DMS153 treated with DMSO at 0.1 percent for 48 hours (cell line): ENCODE measurements around the gene SHANK2.
"Not testable (repeated sequence)": the region's sequence is repeated elsewhere in the genome, so short reads cannot be mapped to it uniquely, and the experiment has no call there.

Experiments
- DNase-seq: peaks from one replicate; lab custom pipeline; 2025; ENCODE audit not compliant: unreplicated experiment; lab: John Stamatoyannopoulos, UW

Gene SHANK2

DNA sequence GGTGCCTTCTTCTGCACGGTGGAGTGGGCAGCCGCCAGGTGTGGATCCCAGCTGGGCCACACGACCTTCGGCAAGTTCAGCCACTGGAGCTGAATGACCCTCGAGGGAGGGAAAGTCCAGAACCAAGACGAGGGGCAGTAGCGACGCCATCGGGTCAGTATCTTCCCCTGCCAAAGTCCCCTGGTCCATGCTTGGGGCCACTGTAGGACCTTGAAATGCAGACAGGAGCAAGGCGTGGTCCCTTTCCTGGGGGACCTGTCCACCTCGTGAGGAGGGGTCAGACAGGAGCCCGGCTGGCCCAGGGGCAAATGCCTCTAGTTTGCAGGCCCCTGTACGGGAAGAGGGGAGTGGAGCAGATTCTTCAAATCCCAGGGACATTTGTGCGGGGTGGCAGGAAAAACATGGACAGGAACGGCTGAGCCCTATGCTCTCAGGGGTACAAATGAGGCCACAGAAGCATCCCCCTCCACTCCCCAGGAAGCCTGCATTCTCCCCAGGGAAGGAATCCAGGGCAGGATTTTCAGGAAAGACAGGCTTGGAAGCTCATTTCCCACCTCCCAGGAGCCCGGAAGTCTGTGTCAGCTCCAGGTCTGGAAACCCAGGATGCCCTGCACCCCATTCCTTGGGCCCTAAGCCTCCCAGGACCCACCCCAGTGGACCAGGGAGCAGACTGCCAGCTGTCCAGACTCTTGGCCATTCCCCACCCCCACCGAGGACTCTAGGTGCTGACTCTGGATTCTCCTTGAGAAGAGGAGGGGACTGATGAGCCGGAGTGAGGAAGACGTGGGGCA is 6.6 kb downstream of the SHANK2 start:
- DNase-seq: no peak

DNA sequence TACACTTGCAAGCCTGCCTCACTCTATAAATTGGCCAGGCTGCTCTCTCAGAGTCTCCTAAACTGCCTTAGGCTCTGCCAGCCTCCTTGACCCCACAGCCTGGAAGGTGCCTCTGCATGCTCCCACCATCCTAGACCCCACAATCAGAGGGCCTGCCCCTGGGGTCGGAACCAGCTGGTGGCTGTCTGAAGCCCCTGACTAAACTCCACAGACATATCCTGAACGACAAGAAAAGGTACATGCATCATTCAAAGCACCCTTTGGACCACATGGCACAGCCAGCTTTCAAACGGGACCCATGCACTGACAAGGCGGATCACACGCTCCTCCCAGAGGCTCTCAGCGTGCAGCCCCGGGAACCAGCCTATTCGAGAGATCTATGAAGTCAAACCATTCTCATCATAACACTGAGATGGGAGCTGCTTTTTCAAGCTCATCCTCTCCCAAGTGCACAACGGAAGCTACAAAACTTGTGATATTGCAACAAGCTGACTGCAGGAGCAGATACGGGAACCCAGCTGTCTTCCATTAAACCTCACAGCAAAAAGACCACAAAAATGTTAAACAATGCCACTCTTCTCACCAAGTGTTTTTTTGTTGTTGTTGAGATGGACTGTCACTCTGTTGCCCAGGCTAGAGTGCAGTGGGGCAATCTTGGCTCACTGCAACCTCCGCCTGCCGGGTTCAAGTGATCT is 8.1 kb downstream of the SHANK2 start:
- no peak for DNase-seq

DNA sequence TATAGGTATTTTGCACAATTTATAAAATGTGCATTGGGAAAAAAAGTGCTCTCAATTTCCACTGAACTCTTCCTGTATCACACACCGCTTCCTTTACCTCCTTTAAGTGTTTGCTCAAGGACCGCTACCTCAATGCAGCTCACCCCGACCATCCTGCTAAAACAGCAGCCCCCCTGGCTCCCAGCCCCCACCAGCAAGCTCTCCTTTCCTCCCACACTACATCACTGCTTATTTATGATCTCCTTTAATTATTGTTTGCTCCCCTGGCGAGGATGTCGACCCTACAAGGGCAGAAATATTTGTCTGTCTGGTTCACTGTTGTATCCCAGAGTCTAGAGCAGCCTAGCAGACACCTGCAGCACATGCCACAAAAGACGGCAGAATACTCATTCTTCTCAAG is 10.0 kb downstream of the SHANK2 start:
- no peak for DNase-seq

DNA sequence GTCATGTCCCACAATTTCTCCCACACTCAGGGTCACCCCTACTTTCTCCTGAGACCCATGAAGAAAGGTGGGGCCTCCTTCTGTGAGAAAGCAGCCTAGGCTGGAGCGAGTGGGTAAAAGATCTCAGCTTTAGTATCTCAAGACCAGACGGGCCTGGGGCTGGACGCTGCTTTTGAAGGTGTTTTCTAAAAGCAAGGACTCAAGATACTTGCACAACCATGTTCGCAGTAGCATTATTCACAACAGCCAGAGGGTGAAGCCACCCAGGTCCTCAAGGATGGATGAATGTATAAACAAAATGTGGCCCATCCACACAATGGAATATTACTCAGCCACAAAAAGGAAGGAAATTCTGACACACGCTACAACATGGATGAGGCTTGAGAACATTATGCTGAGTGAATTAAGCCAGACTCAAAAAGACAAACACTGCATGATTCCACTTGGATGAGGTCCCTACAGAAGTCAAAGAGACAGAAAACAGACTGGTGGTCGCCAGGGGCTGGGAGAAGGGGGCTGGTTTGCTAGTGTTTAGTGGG is 10.6 kb downstream of the SHANK2 start:
- no peak for DNase-seq

DNA sequence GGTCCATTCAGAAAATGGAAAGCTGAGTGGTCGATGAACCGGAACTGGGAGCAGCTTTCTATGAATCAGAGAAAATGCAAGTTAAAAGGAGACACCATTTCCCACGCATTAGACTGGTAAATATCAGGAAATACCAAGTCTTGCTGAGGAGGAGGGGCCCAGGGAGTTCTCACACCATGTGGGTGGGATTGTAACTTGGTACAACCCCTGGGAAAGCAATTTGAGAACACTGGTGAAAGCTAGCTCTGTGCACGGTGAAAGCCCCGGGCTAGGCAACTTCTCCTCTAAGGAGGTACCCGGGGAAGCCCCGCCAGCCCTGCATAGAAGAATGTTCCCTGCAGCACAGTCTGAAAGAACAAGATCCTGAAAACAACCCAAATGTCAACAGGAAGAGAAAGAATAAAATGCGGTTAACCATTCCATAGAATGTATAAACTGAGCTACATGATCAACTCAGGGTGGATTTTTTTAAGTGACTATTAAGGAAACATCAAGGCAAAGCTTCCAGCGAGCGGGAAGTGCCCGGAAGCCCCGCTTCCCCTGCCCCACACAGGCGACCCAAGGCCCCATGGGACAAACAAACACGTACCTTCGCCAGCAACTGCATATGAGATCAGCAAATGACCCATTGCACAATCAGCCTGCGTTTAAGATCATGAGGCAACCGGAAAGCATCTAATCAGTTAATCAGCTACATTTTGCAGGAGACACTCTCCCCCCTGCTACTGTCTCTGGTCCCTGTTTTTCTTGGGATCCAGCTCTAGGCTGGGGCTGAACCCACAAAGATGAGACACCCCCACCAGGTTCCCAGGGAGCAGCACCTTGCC is 11.3 kb downstream of the SHANK2 start:
- DNase-seq: no peak

DNA sequence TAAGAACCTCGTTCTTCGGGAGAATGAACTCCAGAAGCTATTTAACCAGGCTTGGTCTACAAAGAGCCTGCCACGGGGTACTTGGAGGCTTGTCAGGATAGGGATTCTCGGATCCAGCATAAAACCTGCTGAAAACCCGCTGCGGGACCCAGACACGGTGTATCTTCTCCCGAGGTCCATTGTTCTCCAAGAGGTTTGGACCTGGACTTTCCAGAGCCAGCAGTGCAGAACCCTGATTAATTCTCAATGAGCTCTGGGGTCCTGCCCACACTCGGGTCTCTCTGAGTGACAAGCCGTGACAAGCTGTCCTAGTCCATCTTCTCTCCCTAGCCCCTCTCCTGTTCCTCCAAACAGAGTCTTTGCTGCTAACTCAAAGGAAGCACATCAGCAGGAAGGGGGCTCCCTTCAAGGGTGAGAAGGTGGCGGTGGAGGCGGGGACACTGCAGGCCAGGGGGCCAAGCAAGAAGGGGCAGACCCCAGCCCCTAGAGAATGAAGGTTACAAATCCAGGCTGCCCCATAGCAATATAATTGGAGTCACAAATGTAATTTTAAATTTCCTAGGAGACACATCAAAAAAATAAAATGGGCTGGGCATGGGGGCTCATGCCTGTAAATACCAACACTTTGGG is 12.2 kb downstream of the SHANK2 start:
- no peak for DNase-seq

DNA sequence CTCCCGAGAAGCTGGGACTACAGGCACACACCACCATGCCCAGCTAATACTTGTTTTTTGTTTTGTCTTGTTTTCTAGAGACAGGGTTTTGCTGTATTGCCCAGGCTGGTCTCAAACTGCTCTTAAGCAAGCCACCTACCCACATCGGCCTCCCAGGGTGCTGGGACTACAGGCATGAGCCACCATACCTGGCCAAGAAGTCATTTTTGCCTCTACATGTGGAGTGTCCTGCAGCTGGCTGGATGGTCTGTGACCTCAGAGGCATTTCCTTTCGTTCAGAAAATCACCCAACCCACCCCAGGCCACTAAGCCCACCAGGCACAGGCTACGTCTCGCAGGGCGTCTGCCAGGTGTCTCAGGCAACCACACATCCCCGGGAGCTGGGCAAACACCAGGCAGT is 12.8 kb downstream of the SHANK2 start:
- no peak for DNase-seq

DNA sequence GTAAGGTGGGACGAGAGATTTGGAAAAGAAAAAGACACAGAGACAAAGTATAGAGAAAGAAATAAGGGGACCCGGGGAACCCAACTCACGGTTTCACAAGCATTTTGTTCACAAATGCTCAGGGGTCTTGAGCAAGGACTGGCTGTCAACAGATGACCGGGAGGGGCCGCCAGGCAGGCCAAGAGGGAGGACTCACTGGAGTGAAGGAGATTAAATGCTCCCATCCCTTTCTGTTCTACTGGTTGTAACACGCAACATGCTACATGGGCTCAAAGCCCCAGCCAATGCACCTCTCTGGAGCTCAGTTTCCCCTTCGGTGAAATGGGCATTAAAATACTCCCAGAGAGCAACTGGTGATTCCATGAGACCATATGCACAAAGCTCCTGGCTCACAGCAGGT is 13.4 kb downstream of the SHANK2 start:
- no peak for DNase-seq

DNA sequence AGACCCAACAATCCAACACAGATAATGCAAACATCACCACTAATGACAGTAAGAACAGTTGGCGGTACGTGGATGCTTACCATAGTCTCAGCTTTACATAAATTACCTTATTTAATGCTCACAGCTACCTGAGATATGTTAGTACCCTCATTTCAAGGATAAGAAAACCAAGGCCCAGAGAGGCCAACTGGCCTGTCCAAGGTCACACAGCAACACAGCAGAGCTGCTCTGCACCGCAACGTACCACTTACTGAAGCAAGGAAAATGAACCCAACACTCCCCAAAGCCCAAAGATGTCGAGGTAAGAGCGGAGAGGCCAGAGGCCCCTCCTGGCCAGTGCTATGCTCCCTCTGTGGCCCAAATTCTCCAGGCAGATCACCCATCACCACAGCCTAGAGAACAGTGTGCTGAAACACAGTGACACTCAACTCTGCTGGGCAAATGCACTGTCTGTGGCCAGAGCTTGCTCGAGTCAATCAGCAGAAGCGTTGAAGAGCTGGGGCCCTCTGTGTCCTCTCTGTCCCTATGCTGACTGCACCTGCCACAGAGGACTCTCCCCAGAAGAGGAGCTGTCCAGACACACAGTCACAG is 14.0 kb downstream of the SHANK2 start:
- DNase-seq: no peak

DNA sequence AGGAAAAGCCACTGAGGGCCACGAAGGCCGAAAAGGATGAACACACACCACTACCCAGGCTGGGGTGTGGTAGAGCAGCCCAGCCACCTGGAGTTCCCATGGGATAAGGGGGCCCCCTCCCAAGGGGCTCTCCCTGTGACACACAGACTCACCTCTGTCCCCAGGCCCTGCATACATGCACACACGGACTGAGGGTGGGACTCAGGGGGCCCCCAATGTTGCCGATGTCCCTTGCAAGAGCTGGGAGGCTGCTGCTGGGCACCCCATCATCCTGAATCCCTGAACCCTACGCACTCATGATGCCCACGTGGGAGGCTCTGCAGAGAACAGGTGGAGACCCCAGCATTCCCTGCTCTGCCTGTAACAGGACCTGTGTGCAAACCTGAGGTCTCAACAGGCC is 14.5 kb downstream of the SHANK2 start:
- no peak for DNase-seq

DNA sequence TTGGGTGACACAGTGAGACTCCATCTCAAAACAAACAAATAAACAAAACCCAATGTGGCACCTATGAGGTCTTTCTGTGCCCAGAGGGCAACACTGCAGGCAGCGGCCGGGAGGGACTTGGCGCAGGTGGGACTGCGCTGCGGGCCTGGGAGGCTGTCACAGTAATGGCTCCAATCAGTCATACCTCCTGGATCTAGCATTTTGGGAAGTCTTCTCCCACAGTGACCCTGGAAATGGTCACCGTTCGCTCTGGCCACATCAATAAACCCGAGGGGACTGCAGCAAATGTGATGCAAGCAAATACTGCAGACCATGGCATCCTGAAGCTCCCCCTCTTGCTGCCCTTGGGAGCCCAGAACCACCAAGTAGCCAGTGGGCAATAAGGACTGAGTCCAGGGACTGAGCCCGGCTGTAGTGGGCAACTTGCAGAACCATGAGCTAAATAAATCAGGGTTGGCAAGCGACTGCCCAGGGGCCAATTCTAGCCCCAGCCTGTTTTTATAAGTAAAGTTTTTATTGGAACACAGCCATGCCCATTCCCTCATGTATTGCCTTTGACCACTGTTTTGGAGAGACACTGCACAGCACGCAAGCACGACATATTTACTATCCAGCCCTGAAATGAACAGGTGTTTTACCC is 15.4 kb downstream of the SHANK2 start:
- no peak for DNase-seq

DNA sequence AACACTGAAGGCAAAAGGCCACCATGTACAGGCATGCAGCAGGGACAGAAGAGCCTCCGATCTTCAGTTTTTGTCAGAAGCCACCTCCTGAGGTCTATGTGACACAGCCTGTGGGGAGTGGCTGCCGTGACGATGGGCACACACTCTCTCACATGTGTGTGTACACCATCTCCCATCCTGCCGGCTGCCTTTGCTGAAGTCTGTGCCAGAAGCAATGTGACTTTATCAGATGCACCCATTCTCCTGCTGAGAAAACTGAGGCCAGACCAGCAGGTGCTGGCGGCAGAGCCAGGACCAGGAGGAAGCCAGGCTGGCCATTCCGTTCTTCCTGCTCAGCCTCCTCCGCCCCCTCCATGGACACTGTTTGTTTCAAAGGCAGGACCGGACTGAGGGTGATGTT is 16.7 kb downstream of the SHANK2 start:
- DNase-seq: no peak

DNA sequence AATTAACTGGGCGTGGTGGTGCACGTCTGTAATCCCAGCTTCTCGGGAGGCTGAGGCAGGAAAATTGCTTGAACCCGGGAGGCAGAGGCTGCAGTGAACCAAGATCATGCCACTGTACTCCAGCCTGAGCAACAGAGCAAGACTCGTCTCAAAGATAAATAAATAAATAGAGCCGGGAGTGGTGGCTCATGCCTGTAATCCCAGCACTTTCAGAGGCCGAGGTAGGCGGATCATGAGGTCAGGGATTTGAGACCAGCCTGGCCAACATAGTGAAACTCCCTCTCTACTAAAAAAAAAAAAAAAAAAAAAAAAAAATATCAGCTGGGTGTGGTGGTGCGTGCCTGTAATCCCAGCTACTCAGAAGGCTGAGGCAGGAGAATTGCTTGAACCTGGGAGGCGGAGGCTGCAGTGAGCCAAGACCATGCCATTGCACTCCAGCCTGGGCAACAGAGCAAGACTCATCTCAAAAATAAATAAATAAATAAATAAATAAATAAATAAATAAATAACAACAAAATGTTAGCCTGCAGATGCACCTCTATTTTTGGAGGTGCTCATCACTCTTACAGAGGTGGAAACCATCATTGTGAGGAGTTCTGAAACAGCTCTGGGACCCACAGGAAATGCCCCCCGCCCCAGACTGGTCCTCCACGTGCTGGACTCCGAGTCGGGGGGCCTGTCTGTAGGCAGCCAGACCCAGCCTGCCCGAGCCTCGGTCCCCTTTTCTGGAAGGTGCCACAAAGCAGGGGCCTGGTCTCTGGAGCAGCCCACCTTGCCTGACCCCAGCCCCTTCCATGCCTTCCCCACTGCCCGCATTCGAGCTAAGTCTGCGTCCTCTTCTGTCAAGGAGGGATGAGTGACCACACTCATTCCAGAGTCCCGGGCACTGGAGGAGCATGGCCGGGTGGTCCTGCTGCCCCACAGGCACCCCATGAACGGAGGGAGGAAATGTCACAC is 18.2 kb downstream of the SHANK2 start:
- DNase-seq: not testable (repeated sequence)

DNA sequence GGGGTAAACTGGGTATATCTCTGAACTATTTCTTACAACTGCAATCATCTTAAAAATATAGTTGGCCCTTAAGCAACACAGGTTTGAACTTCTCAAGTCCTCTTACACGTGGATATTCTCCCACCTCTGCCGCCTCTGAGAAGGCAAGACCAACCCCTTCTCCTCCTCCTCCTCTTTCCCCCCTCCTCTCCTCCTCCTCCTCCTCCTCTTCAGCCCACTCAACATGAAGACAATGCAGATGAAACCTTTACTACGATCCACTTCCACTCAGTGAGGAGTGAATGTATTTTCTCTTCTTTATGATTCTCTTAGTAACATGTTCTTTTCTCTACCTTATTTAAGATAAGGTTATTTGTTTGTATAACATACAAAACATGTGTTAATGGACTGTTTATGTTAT is 20.0 kb downstream of the SHANK2 start:
- DNase-seq: no peak

DNA sequence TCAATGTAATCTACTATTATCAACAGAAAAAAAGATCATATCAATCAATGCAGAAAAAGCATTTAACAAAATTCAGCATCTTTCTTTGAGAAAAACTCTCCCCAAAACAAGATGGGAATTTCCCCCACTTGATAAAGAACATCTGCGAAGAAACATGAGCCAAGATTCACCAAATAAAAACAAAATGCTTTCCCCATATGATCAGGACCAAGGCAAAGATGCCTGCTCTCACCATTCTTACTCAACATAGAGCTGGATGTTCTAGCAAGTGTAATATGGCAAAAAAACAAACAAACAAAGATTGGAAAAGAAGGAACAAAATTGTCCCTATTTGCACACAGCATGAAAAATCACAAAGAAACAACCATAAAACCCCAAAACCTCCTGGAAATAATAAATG is 23.4 kb downstream of the SHANK2 start:
- DNase-seq: no peak

DNA sequence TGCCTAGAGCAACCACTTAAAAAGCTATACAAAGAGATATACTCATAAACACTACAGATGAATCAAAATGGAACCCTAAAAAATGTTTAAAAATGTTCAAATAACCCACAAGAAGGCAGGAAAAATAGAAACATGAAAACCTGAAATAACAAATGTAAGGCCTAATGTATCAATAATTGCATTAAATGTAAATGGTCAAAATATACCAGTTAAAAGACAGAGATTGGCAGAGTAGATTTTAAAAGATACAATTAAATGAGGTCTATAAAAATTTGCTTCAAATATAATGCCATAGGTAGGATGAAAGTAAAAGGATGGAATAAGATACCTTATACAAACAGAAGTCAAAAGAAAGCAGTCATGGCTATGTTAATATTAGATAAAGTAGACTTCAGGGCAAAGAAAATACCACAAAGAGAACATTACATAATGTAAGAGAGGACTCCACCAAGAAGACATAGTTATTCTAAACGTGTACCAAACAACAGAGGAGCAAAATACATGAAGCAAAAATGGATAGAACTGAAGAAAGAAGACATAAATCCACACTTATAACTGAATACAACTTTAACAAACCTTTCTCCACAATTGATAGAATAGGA is 25.2 kb downstream of the SHANK2 start:
- DNase-seq: no peak

DNA sequence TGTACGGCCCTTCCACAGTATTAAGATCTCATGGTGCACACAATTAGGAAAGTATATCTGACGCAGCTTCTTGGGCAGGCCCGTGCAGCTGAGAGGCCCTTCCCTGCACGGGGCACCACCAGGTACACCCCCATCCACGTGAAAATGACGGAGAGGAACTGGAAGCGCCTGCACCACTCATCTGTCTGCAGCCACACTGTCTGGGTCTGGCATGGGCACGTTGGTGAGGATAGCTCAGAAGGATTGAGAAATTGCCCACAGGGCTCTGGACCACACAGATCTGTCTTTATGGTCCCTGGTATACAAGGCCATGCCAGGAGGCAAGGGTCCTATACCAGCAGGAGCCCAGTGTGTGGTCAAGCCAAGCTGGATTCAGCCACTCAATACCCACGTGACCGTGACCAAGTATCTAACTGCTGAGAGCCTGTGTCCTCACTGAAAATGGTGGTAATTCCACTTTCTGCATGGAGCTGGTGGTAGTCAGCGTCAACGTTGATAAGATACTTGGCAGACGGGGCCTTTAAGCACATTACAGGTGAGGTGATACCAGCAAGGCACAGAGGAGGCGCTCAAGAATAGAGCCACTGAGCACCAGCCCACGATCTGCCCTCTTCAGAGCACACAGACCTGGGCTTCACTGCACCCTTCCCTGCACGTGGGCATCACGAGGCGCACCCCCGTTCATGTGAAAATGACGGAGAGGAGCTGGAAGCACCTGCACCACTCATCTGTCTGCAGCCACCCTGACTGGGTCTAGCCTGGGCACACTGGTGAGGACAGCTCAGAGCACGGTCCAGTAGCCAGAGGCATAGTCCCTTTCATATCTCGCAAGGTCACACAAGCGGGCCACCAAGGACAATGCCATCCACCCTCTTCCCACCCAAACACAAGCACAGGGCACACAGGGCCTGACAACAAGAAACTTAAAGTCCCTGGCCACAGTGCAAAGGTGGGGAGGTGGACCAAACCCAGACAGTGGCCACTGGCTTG is 28.4 kb downstream of the SHANK2 start:
- DNase-seq: no peak

DNA sequence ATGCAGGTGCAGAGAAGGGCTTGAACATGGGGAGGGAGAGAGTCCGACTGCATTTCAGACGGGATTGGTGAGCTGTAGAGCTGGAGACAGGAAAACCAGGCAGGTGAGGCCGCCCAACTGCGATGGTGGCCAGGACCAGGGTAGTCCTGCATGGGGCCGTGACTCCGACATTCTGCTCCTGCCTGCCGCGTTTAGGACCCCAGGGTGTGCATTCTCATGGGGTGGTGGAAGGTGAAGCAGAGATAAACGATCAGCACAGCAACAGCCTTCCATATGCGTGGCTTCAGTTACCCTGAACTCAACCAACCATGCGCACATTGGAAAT is 29.3 kb downstream of the SHANK2 start:
- no peak for DNase-seq
